WTC11 (cell line): ENCODE measurements around the gene CLSTN2.

Experiments used
- ARID4B ChIP-seq: sonication (generic); formaldehyde crosslinking; IDR thresholded peaks from 2 replicates; pipeline ENCODE4 v1.8.0; 2023; ENCODE audit warnings: missing genetic modification reagents, mild to moderate bottlenecking, borderline replicate concordance
- CREB1 ChIP-seq: sonication (generic); formaldehyde crosslinking; IDR thresholded peaks from 2 replicates; pipeline ENCODE4 v1.8.0; 2023; ENCODE audit warnings: mild to moderate bottlenecking, missing genetic modification reagents
- CTCF ChIP-seq: fragments of 200-600 bp; IDR thresholded peaks from 2 replicates; pipeline ENCODE4 v1.8.0; 2022; ENCODE audit warnings: antibody characterized with exemption
- E2F5 ChIP-seq: sonication (generic); formaldehyde crosslinking; IDR thresholded peaks from 2 replicates; pipeline ENCODE4 v1.8.1; 2022; ENCODE audit warnings: mild to moderate bottlenecking, moderate library complexity, missing genetic modification reagents
- FOXK1 ChIP-seq: sonication (generic); formaldehyde crosslinking; IDR thresholded peaks from 2 replicates; pipeline ENCODE4 v1.8.0; 2022; ENCODE audit warnings: mild to moderate bottlenecking, moderate library complexity, missing genetic modification reagents
- GABPB1 ChIP-seq: sonication (generic); formaldehyde crosslinking; IDR thresholded peaks from 2 replicates; pipeline ENCODE4 v1.8.1; 2023; ENCODE audit warnings: mild to moderate bottlenecking, missing genetic modification reagents
- GTF2I ChIP-seq: fragments of 250-450 bp; sonication (Bioruptor Pico); conservative IDR thresholded peaks from 2 replicates; pipeline ENCODE4 v1.4.0; 2021; ENCODE audit warnings: mild to moderate bottlenecking
- IRF1 ChIP-seq: sonication (generic); formaldehyde crosslinking; IDR thresholded peaks from 2 replicates; pipeline ENCODE4 v1.8.0; 2023; ENCODE audit warnings: missing genetic modification reagents
- RORB ChIP-seq: fragments of 250-450 bp; sonication (Bioruptor Pico); IDR thresholded peaks from 2 replicates; pipeline ENCODE4 v1.9.0; 2021; ENCODE audit warnings: mild to moderate bottlenecking
- USF2 ChIP-seq: sonication (generic); formaldehyde crosslinking; IDR thresholded peaks from 2 replicates; pipeline ENCODE4 v1.8.1; 2023; ENCODE audit warnings: mild to moderate bottlenecking, missing genetic modification reagents, moderate library complexity
- ZNF512 ChIP-seq: sonication (generic); formaldehyde crosslinking; IDR thresholded peaks from 2 replicates; pipeline ENCODE4 v1.8.1; 2022; ENCODE audit warnings: missing genetic modification reagents, borderline replicate concordance

- TF ChIP-seq USF2 (CRISPR knock-in tag) (no peak), IRF1 (no peak), CTCF (no peak), GABPB1 (no peak), ZNF512 (no peak), E2F5 (CRISPR knock-in tag) (no peak), ARID4B (CRISPR knock-in tag) (no peak), GTF2I (CRISPR knock-in tag) (no peak), RORB (CRISPR knock-in tag) (no peak), FOXK1 (no peak), CREB1 (CRISPR knock-in tag) (no peak)
Measured at GRCh38 chr3:140164156-140164555, 229.2 kb downstream of the CLSTN2 start.
